Testis (tissue), 3 donors: Measurements from ENCODE around the gene HEG1. TPM values are rescaled to one million over a fixed set of nuclear protein-coding genes. Genes with fewer than 3 reads are reported as not detected.
"Not testable (repeated sequence)": the region's sequence is repeated elsewhere in the genome, so short reads cannot be mapped to it uniquely, and the experiment has no call there.

Experiments
- DNase-seq: peaks from one replicate; pipeline ENCODE4 v3.0.0-alpha.2; 2019
- H3K27ac ChIP-seq, 2 donors: fragments of 200-600 bp; sonication (generic); one replicate each; pipeline ENCODE4 v1.5.1; 2019
- H3K27me3 ChIP-seq: fragments of 200-600 bp; sonication (generic); one replicate; pipeline ENCODE4 v1.5.1; 2019
- H3K36me3 ChIP-seq: fragments of 200-600 bp; sonication (generic); one replicate; pipeline ENCODE4 v1.5.1; 2017; ENCODE audit warnings: low read depth; ENCODE audit errors: missing control alignments
- H3K4me1 ChIP-seq: fragments of 200-600 bp; sonication (generic); one replicate; pipeline ENCODE4 v1.5.1; 2019
- H3K4me3 ChIP-seq, 2 donors: fragments of 200-600 bp; sonication (generic); one replicate each; pipeline ENCODE4 v1.5.1; 2017 to 2019
- H3K9me3 ChIP-seq: fragments of 200-600 bp; sonication (generic); one replicate; pipeline ENCODE4 v1.5.1; 2017
- CTCF ChIP-seq, 3 experiments: fragments of 450-650 bp in 2 of 3; fragments of 200-600 bp in 1 of 3; sonication (generic) in 1 of 3; IDR thresholded peaks; one replicate each; pipeline ENCODE4 v1.5.1; 2016 to 2019; ENCODE audit warnings: antibody characterized with exemption in 3 of 3, mild to moderate bottlenecking in 2 of 3, moderate library complexity in 1 of 3
- POLR2A ChIP-seq: fragments of 450-650 bp; IDR thresholded peaks from one replicate; pipeline ENCODE4 v1.6.1; 2017; ENCODE audit warnings: antibody characterized with exemption, mild to moderate bottlenecking, moderate library complexity
- WGBS, 2 donors: methylation state at CpG; one replicate each; pipeline ENCODE4 v1.1.5; 2018; 5-methylcytosine and 5-hydroxymethylcytosine counted together
- intact Hi-C: fragments of 100-400 bp; cut with DNase I; formaldehyde crosslinking; loops from one replicate; pipeline ENCODE4 v1.15.1; 2023; ENCODE audit warnings: low total_unique reads
- polyA plus RNA-seq: library from polyadenylated mRNA; stranded (reverse); fragments of 350-450 nt; fragmentation: Illumina TruSeq; extraction: RNeasy Lipid Tissue Mini Kit (QIAGEN cat#74804); gene quantifications from one replicate; pipeline ENCODE4 v1.2.3, GENCODE V29; 2014; ENCODE audit warnings: low read depth, low replicate concordance; ENCODE audit not compliant: insufficient read depth
- total RNA-seq, 2 donors: library from RNA; depleted of rRNA; stranded (reverse); fragments of >200 nt; gene quantifications; one replicate each; pipeline ENCODE4 v1.2.3, GENCODE V29; 2016

The HEG1 gene
- total and polyA plus RNA-seq, 3 donors from 2014 or later: 50.3 to 160 (median 120) TPM

GRCh38 chr3:125098611-125099291 is 43.0 kb upstream of the HEG1 start:
- Histone ChIP-seq H3K36me3 (no peaks in the 10 kb centered on the region), H3K27ac (no peak overlapping the region), H3K4me3 (no peak overlapping the region), H3K27me3 (no peaks in the 10 kb centered on the region), H3K9me3 (no peaks in the 10 kb centered on the region), H3K4me1 (no peaks in the 10 kb centered on the region)
- TF ChIP-seq POLR2A (no peak), CTCF (IDR thresholded peaks at IDR 0.05) (no peak)
- no peak for DNase-seq
- intact Hi-C loops: no loop called here
- WGBS, 2 donors: 81 to 85% methylated on average over 4 of the region's 4 CpGs

GRCh38 chr3:125090649-125091048 is 34.9 kb upstream of the HEG1 start:
- intact Hi-C loops: no loop called here
- Histone ChIP-seq H3K4me3 (no peak overlapping the region), H3K36me3 (no peaks in the 10 kb centered on the region), H3K27ac (no peak overlapping the region), H3K9me3 (no peaks in the 10 kb centered on the region), H3K27me3 (no peaks in the 10 kb centered on the region), H3K4me1 (no peaks in the 10 kb centered on the region)
- DNase-seq: no peak
- TF ChIP-seq CTCF (IDR thresholded peaks at IDR 0.05) (no peak), POLR2A (no peak)

GRCh38 chr3:125087768-125088391 is 32.1 kb upstream of the HEG1 start:
- WGBS, 2 donors: 72 to 83% methylated on average over 5 to 6 of the region's 6 CpGs
- intact Hi-C loops: no loop called here
- Histone ChIP-seq H3K27ac (no peak overlapping the region), H3K4me1 (no peaks in the 10 kb centered on the region), H3K9me3 (no peaks in the 10 kb centered on the region), H3K27me3 (no peaks in the 10 kb centered on the region), H3K4me3 (no peak overlapping the region), H3K36me3 (no peaks in the 10 kb centered on the region)
- no peak for TF ChIP-seq CTCF (IDR thresholded peaks at IDR 0.05)
- no peak for TF ChIP-seq POLR2A
- no peak for DNase-seq

- TF ChIP-seq CTCF (IDR thresholded peaks at IDR 0.05): no peak
- TF ChIP-seq POLR2A: no peak
- Histone ChIP-seq H3K27ac (no peak overlapping the region), H3K27me3 (no peaks in the 10 kb centered on the region), H3K4me1 (no peaks in the 10 kb centered on the region), H3K36me3 (no peaks in the 10 kb centered on the region), H3K9me3 (no peaks in the 10 kb centered on the region), H3K4me3 (no peak overlapping the region)
- DNase-seq: no peak
- intact Hi-C loops: no loop called here
These were observed 29.4 kb upstream of the HEG1 start for GRCh38 chr3:125085166-125085565.

- 87 to 89% methylated on average over 10 of the region's 10 CpGs for WGBS, 2 donors
- H3K27ac ChIP-seq: no peak overlapping the region
- no peak for TF ChIP-seq CTCF (IDR thresholded peaks at IDR 0.05)
- TF ChIP-seq POLR2A: no peak
- DNase-seq: no peak
- no peak overlapping the region for H3K4me3 ChIP-seq
- intact Hi-C loops: no loop called here
- no peaks in the 10 kb centered on the region for H3K4me1 ChIP-seq
- no peaks in the 10 kb centered on the region for H3K9me3 ChIP-seq
- H3K36me3 ChIP-seq: no peaks in the 10 kb centered on the region
- no peaks in the 10 kb centered on the region for H3K27me3 ChIP-seq
These were observed 28.0 kb upstream of the HEG1 start for GRCh38 chr3:125083776-125084175.

- intact Hi-C loops, H3K27me3 ChIP-seq, DNase-seq, H3K4me3 ChIP-seq, H3K9me3 ChIP-seq, H3K4me1 ChIP-seq, H3K27ac ChIP-seq, H3K36me3 ChIP-seq: not testable (repeated sequence)
- WGBS, 2 donors: 79 to 100% methylated on average over 2 to 4 of the region's 4 CpGs
These were observed 26.5 kb upstream of the HEG1 start for GRCh38 chr3:125082339-125082738.
